NCI-H526 treated with DMSO at 0.1 percent for 48 hours (cell line): Measurements from ENCODE around the gene SLC10A7.

ENCODE experiments used
- DNase-seq: peaks from one replicate; lab custom pipeline; 2025; lab: John Stamatoyannopoulos, UW

Gene SLC10A7

DNA sequence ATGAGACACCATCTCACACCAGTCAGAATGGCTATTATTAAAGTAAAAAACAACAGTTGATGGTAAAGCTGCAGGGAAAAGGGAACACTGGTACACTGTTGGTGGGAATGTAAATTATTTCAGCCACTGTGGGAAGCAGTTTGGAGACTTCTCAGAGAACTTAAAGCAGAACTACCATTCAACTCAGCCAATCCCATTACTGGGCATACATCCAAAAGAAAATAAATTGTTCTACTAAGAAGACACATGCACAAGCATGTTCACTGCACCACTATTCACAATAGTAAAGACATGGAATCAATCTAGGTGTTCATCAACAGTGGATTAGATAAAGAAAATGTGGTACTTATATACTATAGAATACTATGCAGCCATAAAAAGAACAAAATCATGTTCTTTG lies 172.4 kb downstream of the SLC10A7 start:
- DNase-seq, result no peak

DNA sequence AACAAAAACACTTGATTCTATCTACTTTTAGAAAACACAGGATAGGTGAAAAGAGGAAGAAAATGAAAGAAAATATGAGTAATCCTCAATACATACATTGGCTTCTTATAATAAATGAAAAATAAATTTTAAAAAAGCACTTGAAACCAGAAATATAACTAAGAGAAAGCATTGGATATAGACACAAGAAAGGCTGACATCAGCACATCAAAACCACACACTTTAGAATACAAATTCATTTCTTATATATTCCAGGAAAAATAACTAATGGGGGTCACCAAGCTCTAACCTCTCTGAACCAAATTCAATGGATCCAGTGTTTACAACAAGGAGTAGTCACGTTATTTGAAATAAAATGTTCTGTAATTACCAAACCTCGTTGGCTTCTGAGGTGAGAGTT lies 173.9 kb downstream of the SLC10A7 start:
- DNase-seq, result no peak

DNA sequence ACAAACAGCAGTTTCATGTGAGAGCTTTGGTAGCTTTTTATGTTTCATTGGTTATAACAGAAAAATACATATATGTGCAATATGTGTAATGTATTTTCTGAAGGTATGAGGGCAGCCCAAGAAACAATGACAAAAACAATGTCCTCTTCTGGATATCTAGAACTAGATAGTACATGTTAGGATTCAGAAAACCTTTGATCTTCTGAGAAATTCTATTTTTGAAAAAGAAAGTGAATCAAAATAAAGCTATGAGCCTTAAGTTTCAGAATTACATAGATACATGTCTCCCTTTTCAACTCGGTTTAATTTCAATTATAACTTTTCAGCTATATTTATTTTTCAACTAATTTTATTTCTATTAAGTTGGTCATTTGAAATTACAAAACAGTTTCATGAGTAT lies 175.5 kb downstream of the SLC10A7 start:
- no peak for DNase-seq

DNA sequence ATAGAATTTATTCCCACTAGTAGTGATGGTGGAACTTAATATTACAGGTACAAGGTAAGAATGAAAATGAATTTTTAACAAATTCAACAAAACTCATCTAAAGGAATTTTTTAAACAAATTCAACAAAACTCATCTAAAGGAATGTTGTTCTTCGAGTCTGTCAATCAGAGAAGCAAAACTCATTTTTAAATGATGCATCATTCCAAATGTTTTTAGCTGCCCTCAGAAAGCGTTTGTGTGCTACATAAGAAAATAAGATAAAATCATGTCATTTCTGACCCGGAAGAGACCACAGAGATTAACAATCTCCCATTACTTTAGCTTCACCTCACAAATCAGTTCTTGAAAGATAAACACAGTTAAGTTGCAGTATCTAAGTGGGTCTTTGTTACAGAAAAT lies 178.0 kb downstream of the SLC10A7 start:
- no peak for DNase-seq

DNA sequence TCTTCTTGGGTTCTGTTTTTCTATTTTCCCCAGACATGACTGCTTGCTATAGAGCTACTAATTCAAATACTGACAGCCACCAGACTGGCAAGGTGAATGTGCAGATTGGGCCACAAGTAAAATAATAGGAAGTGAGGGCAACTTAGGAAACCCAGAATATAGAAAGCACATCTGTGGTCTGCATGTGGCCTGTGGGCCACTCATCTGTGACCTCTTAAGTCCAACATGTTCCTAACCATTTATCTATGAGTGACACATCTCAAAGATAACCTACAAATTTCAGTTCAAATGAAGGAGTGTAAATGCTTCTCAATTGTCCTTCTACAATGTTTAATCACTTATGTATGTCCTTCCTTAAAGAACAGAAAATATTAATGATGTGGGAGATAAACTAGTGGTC lies 178.5 kb downstream of the SLC10A7 start:
- DNase-seq, result no peak

DNA sequence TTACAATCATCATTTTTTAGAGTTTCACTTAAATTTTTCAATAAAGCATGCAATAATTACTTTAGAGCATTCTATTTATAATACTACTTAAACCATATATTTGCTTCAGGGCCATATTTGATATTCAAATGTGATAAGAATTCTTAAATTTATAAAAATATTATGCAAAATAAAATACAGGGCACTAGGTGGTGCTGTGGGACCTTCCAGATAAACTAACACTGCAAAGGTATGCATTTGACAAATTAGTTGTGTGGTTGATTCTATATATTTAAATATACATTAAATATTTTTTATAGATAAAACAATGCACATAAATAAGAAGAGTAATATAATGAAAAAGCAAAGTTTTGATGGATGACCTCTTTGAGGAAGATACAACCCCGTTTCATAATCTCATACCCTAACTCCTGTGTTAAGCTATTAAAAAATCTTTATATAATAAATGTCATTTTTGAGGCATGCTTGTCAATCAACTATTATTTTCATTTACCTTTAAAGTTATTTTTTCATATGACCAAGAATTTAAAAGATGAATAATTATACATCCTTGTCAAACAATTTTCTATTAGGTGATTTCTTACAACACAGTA lies 179.0 kb downstream of the SLC10A7 start:
- peak; percentile 47 for DNase-seq

DNA sequence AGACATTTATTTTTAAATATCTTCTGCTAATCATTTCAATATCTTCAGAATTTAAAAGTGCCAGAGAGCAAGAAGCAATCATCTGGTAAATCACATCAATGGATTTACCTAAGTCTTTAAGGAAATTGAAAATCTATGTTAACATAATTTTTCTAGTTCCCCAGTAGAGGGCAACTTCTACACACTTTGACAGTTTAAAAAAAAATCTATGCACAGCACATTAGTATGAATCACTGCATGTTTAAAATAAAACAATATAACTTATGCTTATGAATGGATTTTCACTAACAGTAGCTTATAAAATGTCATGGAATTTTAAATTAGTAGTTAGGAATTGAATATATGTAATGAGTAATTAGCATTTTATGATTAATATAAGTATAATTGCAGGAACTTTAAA lies 180.9 kb downstream of the SLC10A7 start:
- no peak for DNase-seq

DNA sequence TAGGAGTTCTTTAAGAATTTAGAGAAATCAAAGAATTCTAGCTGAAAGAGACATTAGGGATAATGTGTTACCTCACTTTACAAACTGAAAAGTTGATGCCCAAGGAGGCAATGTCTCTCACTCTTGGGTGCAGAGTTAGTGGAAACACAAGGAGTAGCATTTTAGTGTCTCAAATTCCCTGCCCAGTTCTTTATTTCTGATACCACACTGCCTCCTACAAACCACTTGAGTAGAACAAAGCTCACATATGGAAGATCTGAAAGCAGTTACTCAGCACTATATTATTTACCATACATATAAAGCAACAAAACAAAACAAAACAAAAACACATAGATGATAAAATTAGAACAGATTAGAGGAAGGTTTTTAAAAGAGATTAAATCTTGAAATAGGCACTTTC lies 183.2 kb downstream of the SLC10A7 start:
- no peak for DNase-seq

DNA sequence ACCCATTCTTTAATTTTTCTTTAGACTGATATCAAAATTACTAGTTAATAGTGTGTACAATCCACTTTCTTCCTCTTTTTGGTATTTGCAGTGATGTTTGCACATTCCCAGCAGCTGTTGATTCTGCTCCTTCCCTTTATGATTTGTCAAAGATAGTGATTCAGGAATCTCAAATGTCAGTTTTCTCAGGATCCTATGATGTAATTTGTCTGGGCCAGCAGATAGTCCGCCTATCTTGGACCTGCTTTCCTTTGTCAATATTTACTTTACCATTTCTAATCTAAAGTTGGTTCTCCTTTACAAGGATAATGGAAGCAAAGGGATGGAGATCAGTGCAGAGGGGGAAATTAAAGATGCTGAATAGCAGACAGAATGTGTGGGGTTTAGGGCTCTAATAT lies 185.3 kb downstream of the SLC10A7 start:
- no peak for DNase-seq

DNA sequence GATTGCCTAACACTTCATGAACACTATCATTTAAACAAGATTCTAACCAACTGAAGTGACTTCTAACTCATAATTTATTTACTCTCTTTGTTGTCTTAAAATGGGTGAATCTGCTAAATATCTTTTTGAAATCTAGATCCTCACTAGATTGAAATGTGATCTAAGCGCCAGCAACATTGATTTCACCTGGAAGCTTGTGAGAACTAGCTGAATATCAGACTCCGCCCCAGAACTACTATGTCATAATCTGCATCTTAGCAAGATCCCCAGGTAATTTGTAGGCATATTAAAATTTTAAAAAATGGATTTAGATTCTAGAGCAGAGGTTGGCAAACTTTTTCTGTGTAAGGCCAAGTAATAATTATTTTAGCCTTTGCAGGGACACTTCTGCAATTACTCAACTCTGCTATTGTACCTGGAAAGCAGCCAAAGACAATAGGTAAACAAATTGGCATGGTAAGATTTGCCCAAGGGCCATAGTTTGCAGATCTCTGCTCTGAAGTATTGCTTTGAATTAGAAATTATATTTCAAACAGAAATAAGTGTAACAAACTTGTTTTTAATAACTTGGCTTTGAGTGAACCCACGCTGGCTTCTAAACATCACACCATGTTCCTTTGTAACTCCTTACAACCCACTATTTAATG lies 185.9 kb downstream of the SLC10A7 start:
- no peak for DNase-seq

DNA sequence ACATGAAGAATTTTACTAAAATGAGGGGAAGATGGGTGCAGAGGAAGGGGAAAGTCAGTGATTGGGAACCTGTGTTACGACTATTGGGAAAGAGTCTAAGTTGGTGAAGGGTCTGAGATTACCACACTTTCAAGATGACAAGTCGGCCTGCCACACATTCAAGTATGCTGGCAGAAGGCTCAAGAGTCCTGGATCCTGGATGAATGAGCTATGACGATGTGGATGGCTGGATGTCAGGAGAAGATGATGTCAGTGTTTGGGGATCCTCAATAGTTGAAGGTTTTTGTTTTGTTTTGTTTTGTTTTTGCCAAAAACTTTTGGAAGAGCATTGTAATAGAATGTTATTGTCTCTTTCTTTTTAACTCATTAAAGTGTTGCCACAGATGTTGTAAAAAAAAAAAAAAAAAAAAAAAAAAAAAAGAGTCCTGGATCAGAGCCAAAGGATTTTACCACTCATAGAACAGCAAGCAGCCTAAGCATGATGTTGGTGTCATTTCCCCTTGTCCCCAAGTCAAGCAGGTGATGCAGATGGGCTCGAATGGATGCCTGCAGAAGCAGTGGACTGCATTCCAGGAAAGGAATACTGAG lies 186.8 kb downstream of the SLC10A7 start:
- no peak for DNase-seq

DNA sequence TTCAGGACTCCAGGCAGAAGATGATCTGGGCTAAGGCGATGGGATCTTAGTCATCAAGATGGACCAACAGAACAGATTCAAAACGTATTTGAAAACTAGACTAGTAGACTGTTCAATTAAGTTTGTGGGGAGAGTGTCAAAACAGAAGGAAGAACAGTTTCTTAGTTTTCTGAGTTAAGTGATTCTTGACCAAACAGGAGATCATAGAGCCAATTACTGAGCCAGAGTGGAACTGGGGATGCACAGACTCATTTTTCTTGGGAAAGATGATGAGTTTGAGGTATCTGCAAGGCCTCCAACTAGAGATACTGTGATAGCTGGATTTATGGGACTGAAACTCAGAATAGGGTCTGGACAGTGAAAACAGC lies 187.9 kb downstream of the SLC10A7 start:
- no peak for DNase-seq

DNA sequence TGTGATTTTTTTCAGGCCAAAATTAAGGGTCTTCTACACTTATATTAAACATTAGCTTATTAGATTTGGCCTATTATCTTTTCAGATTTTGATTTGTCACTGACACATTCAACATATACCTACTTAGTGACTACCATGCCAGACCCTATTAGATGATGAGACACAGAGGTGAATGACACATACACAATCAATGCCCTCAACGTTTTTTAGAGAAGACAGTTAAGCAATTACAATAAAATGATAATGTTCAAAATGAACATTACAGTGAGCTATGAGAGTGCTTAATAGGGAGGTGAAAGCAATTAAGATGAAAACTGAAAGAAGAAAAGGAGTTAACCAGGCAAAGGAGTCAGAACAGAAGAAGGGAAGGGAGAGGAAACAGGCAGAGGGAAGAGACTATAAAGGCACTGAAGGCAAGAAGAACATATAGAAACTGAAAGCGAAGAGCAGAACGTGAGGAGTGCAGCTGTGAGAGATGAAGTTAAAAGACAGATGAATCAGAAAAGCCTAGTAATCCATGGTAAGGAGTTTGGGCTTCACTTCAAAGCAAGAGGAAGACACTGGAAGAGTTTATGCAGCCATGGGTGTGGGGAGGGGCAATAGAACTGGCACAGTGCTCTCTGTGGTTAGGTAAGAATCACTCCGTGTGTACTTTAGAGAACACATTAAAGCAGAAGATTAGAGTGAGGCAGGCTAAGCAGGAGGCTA lies 188.4 kb downstream of the SLC10A7 start:
- DNase-seq, result no peak

DNA sequence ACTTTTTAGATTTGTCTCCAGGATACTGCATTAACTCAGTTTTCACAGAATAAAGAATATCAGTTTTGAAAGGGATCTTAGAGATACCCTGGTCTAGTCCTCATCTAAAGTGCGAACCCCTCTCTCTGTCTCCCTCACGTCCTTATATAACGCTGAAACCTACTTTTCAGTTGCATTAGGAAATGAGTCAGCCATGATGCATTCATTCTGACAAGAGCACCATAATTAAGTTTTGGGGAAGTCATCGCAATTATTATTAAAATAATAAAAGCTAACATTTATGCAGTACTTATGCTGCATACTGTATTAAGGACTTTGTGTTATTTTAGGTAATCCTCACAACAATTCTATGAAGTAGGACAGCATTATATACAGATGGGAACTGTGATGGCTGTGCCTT lies 191.3 kb downstream of the SLC10A7 start:
- no peak for DNase-seq

DNA sequence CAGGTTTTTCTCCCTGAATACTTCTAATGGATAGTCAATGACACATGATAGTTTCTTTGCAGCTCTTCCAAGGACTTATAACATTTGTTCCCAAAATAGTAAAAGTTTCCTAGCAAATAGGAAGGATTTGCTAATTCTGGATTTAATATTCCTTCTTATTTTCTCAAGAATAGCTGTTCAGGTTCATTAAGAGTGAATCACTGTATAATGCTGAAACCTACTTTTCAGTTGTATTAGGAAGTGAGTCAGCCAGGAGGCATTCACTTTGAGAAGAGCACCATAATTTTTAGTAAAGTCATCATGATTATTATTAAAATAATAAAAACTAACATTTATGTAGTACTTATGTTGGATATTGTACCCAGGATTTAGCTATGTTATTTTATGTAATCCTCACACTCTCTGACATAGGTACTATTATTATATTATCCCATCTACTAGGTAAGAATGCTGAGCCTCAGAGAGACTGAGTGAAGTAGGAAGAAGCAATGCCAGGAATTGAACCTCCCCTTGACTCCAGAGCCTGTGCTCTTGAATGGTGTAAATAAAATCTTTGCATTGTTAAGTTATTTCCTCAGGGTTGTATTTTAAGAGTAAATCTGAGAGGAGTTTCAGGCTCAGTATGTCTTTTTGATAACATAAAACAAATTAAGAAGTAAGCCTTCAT lies 192.6 kb downstream of the SLC10A7 start:
- DNase-seq, result no peak

DNA sequence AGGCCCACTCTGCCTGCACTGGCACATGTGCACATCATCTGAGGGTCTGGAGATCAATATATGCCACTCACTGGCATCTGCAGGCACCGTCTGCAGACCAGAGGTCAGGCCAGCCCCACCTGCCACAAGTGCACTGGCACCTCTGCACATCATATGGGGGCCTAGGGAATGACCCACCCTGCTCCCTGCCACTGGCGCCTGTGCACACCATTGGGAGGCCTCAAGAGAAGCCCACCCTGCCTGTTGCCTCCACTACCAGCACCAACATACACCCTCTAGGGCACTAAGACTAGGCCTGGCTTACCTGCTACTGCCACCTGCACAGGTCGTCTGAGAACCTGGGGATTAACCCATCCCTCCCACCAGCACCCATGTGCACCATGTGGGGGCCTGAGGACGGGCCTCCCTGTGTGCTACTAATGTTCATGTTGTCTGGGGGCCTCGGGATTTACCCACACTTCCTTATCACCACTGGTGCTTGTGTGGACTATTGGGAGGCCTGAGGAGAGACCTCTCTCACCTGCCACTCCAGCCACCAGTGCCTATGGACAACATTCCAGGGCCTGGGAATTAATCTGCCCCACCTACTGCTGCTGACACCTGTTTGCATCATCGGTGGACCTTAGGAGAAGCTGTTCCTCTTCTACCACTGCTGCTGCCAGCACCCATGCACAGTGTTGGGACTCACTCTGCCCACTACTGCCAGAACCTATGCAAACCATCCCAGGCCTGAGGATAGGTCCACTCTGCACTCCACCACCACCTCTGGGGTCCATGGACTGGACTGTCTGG lies 193.7 kb downstream of the SLC10A7 start:
- no peak for DNase-seq

DNA sequence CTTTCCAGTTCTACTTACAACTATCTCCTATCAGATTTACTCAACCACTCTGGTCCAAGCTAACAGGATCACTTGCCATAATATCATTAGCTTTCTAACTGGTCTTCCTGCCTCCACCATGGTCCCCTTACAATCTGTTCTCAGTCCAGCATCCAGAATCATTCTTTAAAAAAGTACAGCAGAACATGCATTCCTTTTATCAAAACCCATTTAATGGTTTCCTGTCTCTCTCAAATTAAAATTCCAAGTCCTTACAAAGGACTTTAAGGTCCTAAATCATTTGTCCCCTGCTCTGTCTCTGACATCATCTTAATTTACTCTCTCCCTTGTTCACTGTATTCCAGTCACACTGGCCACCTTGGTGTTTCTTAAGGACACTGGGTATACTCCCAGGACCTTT lies 202.8 kb downstream of the SLC10A7 start:
- DNase-seq, result no peak

DNA sequence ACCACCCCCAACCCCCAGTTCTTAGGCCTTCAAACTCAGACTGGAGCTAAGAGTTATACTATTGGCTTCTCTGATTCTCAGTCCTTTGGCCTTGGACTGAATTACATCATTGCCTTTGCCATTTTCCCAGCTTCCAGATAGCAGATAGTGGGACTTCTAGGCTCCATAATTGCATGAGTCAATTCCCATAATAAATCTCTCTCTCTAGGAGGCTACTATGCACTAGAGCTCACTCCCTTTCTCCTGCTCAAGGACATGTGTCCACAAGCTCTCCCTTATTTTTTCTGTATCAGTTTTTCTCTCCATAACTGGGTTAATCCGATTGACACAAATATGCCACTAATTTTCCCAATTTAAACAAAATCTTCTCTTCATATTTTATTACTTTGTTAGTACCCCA lies 204.0 kb downstream of the SLC10A7 start:
- DNase-seq, result no peak

DNA sequence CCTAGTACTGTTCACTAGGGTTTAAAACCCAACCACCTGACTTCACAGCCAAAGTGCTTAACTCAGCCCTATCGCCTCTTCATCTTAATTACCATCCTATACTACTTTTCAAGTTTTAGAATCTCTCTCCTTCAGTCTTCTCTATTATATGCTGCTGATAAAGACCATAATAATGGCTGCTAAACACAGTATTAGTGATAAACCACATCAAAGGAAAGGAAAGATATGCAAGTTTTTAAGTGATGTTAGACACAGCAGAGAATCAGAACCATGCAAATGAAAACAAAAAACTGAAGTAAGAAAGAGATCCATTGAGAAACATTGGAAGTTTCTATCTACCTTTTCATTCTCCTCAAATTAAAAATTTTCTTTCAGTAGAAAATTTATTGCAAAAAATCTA lies 206.6 kb downstream of the SLC10A7 start:
- DNase-seq, result no peak

DNA sequence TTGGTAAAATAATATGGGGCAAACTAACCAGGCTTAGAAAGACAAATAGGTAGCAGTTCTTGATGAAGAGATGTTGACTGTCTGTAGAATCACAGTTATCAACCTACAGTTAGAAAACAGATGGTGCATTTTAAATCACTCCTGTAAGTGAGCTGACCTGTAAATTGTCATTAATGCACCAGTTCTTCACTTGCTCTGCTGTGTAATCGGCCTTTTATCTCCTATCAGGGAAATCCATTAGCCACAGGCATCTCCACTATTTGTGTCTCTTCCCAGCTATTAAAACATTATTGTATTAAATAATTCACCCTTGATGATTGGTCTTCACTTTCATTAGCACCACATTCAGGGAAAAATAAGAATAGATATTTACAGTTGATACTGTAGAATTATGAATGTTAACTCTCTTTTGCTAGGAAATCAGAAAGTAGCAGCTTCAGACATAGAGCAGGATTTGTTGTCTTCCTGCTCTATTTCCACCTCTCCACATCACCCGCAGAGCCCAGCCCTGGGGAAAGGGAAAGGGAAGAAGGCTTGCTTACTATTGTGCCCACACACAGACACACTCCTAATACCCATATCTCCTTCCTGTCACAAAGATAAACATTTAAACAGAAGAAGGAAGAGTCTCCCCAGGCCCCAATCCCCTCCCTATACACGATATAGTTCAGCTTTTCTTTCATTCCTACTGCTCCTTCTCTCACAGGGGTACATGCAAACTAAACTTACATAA lies 210.3 kb downstream of the SLC10A7 start:
- no peak for DNase-seq

DNA sequence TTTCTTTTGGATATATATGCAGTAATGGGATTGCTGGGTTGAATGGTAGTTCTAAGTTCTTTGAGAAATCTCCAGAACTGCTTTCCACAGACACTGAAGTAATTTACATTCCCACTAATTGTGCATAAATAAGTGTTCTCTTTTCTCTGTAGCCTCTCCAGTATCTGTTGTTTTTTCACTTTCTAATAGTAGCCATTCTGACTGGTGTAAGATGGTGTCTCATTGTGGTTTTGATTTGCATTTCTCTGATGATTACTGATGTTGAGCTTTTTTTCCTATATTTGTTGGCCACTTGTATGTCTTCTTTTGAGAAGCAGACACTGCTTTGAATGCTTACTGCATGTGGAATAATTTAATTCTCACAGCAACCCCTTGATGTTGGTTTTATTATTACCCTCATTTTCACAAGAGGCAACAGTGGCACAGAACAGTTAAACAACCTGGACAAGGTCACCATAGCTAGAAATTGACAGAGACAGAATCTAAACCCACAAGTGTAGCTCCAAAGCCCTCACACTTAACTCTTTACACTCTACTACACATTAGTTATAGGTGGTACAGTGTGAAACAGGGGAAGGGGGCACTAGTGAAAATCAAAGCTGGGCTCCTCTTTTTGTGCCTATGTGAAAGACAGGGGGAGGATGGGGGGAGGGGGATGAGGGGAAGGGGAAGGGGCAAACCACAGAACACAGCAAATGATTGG lies 211.3 kb downstream of the SLC10A7 start:
- DNase-seq, result no peak
